ENCODE results near the gene STRIP1.

STRIP1 gene

DNA sequence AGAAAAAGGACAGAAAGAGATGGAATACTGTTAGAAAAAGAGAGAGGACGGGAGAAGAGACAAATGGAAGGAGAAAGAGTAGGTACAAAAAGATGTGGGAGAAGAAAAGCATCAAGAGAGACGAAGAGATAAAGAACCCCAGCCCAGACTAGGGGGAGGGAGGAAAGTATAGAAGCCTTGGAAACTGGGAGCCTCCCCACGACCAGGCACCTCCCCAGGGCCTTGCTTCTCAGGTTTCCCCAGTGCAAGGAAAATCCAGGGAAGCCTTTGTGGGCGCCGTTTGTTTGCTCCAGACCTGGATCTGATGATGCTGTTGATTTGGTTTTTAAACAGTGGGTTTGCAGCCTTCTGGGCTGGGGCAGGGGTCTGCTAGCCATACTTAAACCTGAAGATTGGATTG is 51.2 kb downstream of the STRIP1 start:
- H3K4me3 ChIP-seq (ENCODE audit: low read depth, low read length): no peak overlapping the region
- TF ChIP-seq, protein P1, sequence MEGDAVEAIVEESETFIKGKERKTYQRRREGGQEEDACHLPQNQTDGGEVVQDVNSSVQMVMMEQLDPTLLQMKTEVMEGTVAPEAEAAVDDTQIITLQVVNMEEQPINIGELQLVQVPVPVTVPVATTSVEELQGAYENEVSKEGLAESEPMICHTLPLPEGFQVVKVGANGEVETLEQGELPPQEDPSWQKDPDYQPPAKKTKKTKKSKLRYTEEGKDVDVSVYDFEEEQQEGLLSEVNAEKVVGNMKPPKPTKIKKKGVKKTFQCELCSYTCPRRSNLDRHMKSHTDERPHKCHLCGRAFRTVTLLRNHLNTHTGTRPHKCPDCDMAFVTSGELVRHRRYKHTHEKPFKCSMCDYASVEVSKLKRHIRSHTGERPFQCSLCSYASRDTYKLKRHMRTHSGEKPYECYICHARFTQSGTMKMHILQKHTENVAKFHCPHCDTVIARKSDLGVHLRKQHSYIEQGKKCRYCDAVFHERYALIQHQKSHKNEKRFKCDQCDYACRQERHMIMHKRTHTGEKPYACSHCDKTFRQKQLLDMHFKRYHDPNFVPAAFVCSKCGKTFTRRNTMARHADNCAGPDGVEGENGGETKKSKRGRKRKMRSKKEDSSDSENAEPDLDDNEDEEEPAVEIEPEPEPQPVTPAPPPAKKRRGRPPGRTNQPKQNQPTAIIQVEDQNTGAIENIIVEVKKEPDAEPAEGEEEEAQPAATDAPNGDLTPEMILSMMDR (IDR thresholded peaks at IDR 0.05; ENCODE audit: low read depth, low read length, missing control alignments): no peak
- no peak for DNase-seq (ENCODE audit: low read depth)

DNA sequence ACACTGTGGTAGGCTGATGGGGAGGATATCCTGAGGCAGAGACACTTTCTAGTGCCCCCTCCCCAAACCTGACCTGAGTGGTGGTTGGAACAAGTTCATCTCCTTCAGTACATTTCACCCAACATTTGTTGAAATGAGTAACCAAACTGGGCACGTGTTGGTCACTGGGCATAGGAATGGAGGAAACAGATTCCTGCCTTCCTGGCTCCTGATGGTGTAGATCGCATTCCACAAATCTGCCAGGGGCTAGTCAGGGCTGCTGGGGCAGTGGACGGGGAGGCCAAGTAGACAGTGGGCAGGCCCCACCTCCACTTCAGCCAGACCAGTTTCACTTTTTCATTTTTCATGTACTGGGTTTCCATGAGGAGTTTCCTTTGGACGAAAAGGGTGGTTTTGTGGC is 52.5 kb downstream of the STRIP1 start:
- DNase-seq (ENCODE audit: low read depth): no peak

DNA sequence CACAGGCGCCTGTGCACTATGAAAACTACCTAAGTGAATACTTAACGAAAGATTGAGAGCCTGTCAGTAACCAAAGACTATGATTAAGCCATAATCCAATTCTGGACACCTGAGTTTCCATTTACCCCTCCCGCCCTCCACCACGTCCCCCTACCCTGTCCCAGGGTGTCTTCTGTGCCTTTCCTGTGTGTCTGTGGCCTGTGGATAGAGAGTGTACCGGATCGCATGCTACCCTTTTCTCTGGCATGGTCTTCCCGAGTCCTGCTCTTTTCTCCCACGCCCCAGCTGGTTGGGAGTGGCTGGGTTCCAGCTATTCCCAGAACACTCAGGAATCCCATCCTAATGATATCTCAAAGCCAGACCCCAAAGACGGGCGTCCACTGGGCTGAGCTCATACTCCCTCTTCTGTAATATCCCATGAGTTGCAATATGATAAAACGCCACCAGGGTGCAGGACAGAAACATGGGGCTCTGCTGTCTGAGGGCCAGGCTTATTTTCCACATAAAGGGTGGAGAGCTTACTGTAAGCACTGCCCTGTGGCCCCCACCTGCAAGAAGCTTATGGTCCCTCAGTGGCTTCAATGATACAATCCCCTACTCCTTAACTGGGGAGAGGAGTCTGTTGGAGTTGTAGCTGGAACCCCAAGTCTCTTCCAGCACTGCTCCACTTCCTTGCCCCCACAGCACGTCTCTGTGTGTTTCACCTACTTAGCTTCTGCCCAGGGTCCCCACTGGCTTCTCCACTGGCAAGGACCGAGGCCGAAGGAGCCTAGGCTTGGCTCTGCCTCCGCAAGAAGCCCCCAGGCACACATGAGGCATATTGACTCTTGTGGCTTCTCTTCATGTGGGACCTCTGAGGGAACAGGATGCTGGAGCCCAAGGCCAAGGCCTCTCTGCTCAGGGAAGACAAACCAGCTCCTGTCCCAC is 53.7 kb downstream of the STRIP1 start:
- DNase-seq (ENCODE audit: low read depth): peak; percentile 10
- no peak overlapping the region for H3K4me3 ChIP-seq (ENCODE audit: low read depth, low read length)
- TF ChIP-seq, protein P1 (IDR thresholded peaks at IDR 0.05; ENCODE audit: low read depth, low read length, missing control alignments): peak; percentile 69

More for the DNA sequence above, 52.5 kb downstream of the STRIP1 start:
- TF ChIP-seq, protein P1 (IDR thresholded peaks at IDR 0.05; ENCODE audit: low read depth, low read length, missing control alignments): no peak
- H3K4me3 ChIP-seq (ENCODE audit: low read depth, low read length): no peak overlapping the region

DNA sequence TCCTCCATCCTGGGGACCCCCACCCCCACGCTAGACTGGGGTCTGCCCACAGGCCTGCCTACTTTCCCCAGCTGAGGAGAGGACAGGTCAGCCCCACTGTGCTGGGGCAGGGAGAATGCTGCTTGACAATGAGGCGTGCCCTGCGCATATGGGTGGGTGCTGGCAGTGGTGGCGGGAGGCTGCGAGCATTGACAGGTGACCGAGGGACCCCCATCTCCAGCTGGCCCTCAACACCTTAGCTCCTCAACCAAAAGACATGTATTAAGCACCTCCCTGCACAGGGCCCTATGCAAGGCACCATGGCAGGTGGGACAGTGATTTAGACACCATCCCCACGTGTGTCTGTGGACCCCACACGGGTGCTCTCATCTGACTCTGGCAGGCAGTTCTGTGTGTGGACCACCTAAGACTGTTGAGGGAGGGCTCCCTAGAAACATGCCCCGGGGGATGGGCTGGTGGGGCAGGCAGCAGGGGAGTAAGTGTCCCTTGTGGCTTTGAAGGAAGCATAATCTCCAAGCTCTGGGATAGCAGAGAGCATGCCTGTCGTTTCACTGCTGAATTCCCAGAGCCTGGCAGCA is 54.4 kb downstream of the STRIP1 start:
- TF ChIP-seq, protein P1 (IDR thresholded peaks at IDR 0.05; ENCODE audit: low read depth, low read length, missing control alignments): no peak
- no peak overlapping the region for H3K4me3 ChIP-seq (ENCODE audit: low read depth, low read length)
- DNase-seq (ENCODE audit: low read depth): no peak

DNA sequence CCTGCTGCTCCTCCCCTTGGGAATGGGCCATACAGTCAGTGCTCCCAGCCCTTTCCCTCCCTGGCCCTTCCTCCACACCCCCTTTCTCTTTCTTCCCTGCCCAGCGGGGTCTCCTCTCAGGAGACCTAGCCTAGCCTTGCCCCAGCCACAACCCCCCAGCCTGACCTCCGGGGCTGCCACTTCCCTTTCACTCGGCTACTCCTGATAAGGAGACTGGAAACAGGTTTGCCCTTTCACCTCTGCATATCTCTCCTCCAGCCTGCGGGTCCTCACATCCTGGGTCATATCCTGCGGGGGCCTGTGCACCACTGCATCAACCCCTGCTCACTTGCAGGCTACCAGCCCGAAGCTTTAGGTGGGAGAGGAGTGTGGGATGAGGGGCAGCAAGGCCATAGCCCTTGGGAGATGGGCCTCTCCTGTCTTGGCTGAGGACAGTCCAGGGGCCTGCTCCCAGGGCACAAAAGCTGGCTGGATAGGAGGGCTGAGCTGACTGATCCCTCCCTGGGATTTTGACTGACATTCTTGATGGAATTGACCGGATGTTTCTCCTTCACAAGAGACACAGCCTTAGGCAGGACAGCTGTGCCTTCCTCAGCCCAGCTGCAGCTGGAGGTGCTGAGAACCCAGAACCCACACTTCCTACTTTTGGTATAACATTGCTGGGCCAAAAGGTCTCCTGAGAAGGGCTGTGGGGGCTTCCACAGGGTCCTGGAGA is 55.3 kb downstream of the STRIP1 start:
- TF ChIP-seq, protein P1 (IDR thresholded peaks at IDR 0.05; ENCODE audit: low read depth, low read length, missing control alignments): no peak
- no peak overlapping the region for H3K4me3 ChIP-seq (ENCODE audit: low read depth, low read length)
- no peak for DNase-seq (ENCODE audit: low read depth)

DNA sequence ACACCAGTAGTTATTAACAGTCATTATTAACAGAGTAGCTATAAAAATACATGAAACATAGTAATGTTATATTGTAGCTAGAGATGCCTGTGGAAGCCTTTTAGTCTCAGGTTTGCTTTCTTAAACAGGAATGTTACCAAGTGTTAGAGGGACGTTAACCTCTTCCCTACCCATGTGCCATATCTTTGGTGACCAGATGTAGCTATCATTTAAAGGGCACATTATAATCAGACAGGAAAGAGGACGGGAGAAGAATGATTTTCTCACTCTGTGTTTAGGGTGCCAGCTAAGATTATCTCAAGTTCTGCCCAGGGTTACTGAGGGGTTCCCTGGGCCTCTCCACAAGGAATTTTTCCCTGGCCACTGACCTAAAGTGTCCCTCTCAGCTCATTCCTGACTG is 57.0 kb downstream of the STRIP1 start:
- no peak overlapping the region for H3K4me3 ChIP-seq (ENCODE audit: low read depth, low read length)
- DNase-seq (ENCODE audit: low read depth): no peak
- TF ChIP-seq, protein P1 (IDR thresholded peaks at IDR 0.05; ENCODE audit: low read depth, low read length, missing control alignments): no peak

All from GM12864 (cell line).